ENCODE measurements around the gene RAC2.

Gene RAC2

GRCh38 chr22:37244114-37244921 is at the start of gene RAC2:
RAC2 (minus strand) TSS chr22:37244269; CDS start chr22:37244148, 121 bp downstream.
- DNase-seq, result no peak

- DNase-seq, result no peak
These were observed 49.1 kb upstream of the RAC2 start for GRCh38 chr22:37293172-37293571.

GRCh38 chr22:37292641-37293040 is 48.6 kb upstream of the RAC2 start:
- DNase-seq, result no peak

- no peak for DNase-seq
These were observed 47.7 kb upstream of the RAC2 start for GRCh38 chr22:37291559-37292298.

- DNase-seq, result no peak
These were observed 46.7 kb upstream of the RAC2 start for GRCh38 chr22:37290737-37291136.

- DNase-seq, result no peak
These were observed 45.2 kb upstream of the RAC2 start for GRCh38 chr22:37289156-37289735.

GRCh38 chr22:37288521-37288920 is 44.5 kb upstream of the RAC2 start:
- no peak for DNase-seq

GRCh38 chr22:37287550-37287951 is 43.5 kb upstream of the RAC2 start:
- no peak for DNase-seq

GRCh38 chr22:37285937-37286336 is 41.9 kb upstream of the RAC2 start:
- no peak for DNase-seq

- no peak for DNase-seq
These were observed 40.8 kb upstream of the RAC2 start for GRCh38 chr22:37284805-37285355.

GRCh38 chr22:37284126-37284804 is 40.2 kb upstream of the RAC2 start:
- DNase-seq, result no peak

GRCh38 chr22:37283393-37283937 is 39.4 kb upstream of the RAC2 start:
- no peak for DNase-seq

GRCh38 chr22:37282385-37282677 is 38.3 kb upstream of the RAC2 start, which contains the start of gene CYTH4:
CYTH4 (plus strand) TSS chr22:37282508; CDS start chr22:37282570, 62 bp downstream.
- DNase-seq, result no peak

- no peak for DNase-seq
These were observed 37.7 kb upstream of the RAC2 start for GRCh38 chr22:37281646-37282384.

GRCh38 chr22:37281195-37281594 is 37.1 kb upstream of the RAC2 start:
- DNase-seq, result no peak

- DNase-seq, result no peak
These were observed 36.6 kb upstream of the RAC2 start for GRCh38 chr22:37280718-37281117.

GRCh38 chr22:37279331-37280181 is 35.5 kb upstream of the RAC2 start:
- DNase-seq, result no peak

GRCh38 chr22:37278261-37278660 is 34.2 kb upstream of the RAC2 start:
- no peak for DNase-seq

GRCh38 chr22:37277384-37277783 is 33.3 kb upstream of the RAC2 start:
- no peak for DNase-seq

- no peak for DNase-seq
These were observed 32.7 kb upstream of the RAC2 start for GRCh38 chr22:37276776-37277175.

GRCh38 chr22:37275622-37276021 is 31.6 kb upstream of the RAC2 start:
- DNase-seq, result no peak

Measured in NCI-H1105 treated with DMSO at 0.1 percent for 48 hours (cell line).